Choroid plexus epithelial cell (primary cell): ENCODE data around the gene BOK.
"Not testable (repeated sequence)": the region's sequence is repeated elsewhere in the genome, so short reads cannot be mapped to it uniquely, and the experiment has no call there.

ENCODE experiments used
- DNase-seq: peaks from one replicate; pipeline ENCODE4 v3.0.0-alpha.2; 2010; ENCODE audit warnings: low read depth
- H3K4me3 ChIP-seq: 2 replicates; pipeline ENCODE4 v1.5.1; 2011; ENCODE audit warnings: low read depth, mild to moderate bottlenecking, control low read depth, low read length, moderate library complexity
- CTCF ChIP-seq: conservative IDR thresholded peaks from 2 replicates; pipeline ENCODE4 v1.5.1; 2011; ENCODE audit warnings: low read depth, mild to moderate bottlenecking, control low read depth, inconsistent platforms, low read length, moderate library complexity

BOK gene

GRCh38 chr2:241517297-241517696 lies 41.2 kb upstream of the BOK start:
- no peak overlapping the region for H3K4me3 ChIP-seq
- no peak for DNase-seq
- no peak for TF ChIP-seq CTCF

GRCh38 chr2:241519669-241520068 lies 38.9 kb upstream of the BOK start:
- H3K4me3 ChIP-seq: no peak overlapping the region
- DNase-seq: no peak
- no peak for TF ChIP-seq CTCF

GRCh38 chr2:241522477-241522876 lies 36.1 kb upstream of the BOK start:
- no peak overlapping the region for H3K4me3 ChIP-seq
- no peak for TF ChIP-seq CTCF
- no peak for DNase-seq

- not testable (repeated sequence) for DNase-seq, H3K4me3 ChIP-seq
Observed at GRCh38 chr2:241525818-241526780, 32.4 kb upstream of the BOK start.

- TF ChIP-seq CTCF: no peak
- H3K4me3 ChIP-seq: no peak overlapping the region
- DNase-seq: no peak
Observed at GRCh38 chr2:241530571-241530970, 28.0 kb upstream of the BOK start.

- no peak for TF ChIP-seq CTCF
- no peak overlapping the region for H3K4me3 ChIP-seq
- no peak for DNase-seq
Observed at GRCh38 chr2:241531161-241531722, 27.3 kb upstream of the BOK start.

GRCh38 chr2:241532168-241532567 lies 26.4 kb upstream of the BOK start:
- TF ChIP-seq CTCF: no peak
- DNase-seq: no peak
- no peak overlapping the region for H3K4me3 ChIP-seq
